GM19467 (cell line): ENCODE measurements around the gene RASA4B.
A peak's percentile ranks its signal among the peaks of the same experiment; 100 is the strongest.
"Not testable (repeated sequence)": the region's sequence is repeated elsewhere in the genome, so short reads cannot be mapped to it uniquely, and the experiment has no call there.

ENCODE experiments used
- ATAC-seq: cut with Tn5 transposase; IDR thresholded peaks from one replicate; pipeline ENCODE4 v1.9.1; 2021; ENCODE audit warnings: mild to moderate bottlenecking, moderate library complexity; ENCODE audit not compliant: unreplicated experiment

RASA4B gene

GRCh38 chr7:102517550-102518147 is at the start of gene RASA4B:
Gene RASA4B, minus strand, starts transcription at chr7:102517777. Its CDS starts 67 bp downstream, at chr7:102517710.
- ATAC-seq = peak; percentile 71

GRCh38 chr7:102550808-102551422 is 33.3 kb upstream of the RASA4B start, which contains the start of gene SPDYE2:
Gene SPDYE2, plus strand, starts transcription at chr7:102551226. Its CDS starts 2,030 bp downstream, at chr7:102553256.
- not testable (repeated sequence) for ATAC-seq

- peak; percentile 53 for ATAC-seq
These were observed 28.8 kb upstream of the RASA4B start for GRCh38 chr7:102546353-102546752.

- ATAC-seq = not testable (repeated sequence)
These were observed 27.7 kb upstream of the RASA4B start for GRCh38 chr7:102545288-102545687.

GRCh38 chr7:102544372-102544771 is 26.8 kb upstream of the RASA4B start:
- ATAC-seq = not testable (repeated sequence)

- ATAC-seq = not testable (repeated sequence)
These were observed 26.0 kb upstream of the RASA4B start, which contains the start of gene UPK3BL2 for GRCh38 chr7:102543596-102543995. Gene UPK3BL2, minus strand, starts transcription at chr7:102543696. Its CDS starts 60 bp downstream, at chr7:102543636.

- not testable (repeated sequence) for ATAC-seq
These were observed 25.2 kb upstream of the RASA4B start for GRCh38 chr7:102542771-102543170.

- not testable (repeated sequence) for ATAC-seq
These were observed 24.5 kb upstream of the RASA4B start for GRCh38 chr7:102542083-102542482.

- ATAC-seq = not testable (repeated sequence)
These were observed 23.0 kb upstream of the RASA4B start for GRCh38 chr7:102540604-102541003.

GRCh38 chr7:102535062-102535615 is 17.6 kb upstream of the RASA4B start:
- ATAC-seq = not testable (repeated sequence)

- not testable (repeated sequence) for ATAC-seq
These were observed 14.6 kb upstream of the RASA4B start for GRCh38 chr7:102532127-102532526.

- ATAC-seq = not testable (repeated sequence)
These were observed 14.0 kb upstream of the RASA4B start for GRCh38 chr7:102531583-102531982.

- not testable (repeated sequence) for ATAC-seq
These were observed 10.5 kb upstream of the RASA4B start for GRCh38 chr7:102527822-102528793.

- not testable (repeated sequence) for ATAC-seq
These were observed 9.6 kb upstream of the RASA4B start for GRCh38 chr7:102527182-102527581.

GRCh38 chr7:102524803-102525202 is 7.2 kb upstream of the RASA4B start:
- not testable (repeated sequence) for ATAC-seq

- not testable (repeated sequence) for ATAC-seq
These were observed 3.2 kb upstream of the RASA4B start for GRCh38 chr7:102520797-102521196.

GRCh38 chr7:102516951-102517350 is 626 bp downstream of the RASA4B start:
- ATAC-seq = not testable (repeated sequence)

GRCh38 chr7:102515889-102516288 is 1.7 kb downstream of the RASA4B start:
- ATAC-seq = not testable (repeated sequence)

GRCh38 chr7:102514881-102515721 is 2.5 kb downstream of the RASA4B start:
- peak; percentile 53 for ATAC-seq
